ENCODE measurements around the gene AGTRAP.

The AGTRAP gene

GRCh38 chr1:11779715-11780379, 43.9 kb downstream of the AGTRAP start:
- Histone ChIP-seq H3K9ac (ENCODE audit: low read length) (no peak overlapping the region), H3K18ac (ENCODE audit: low read depth in 1 of 2, low read length in 2 of 2) (no peak overlapping the region), H3K23ac (ENCODE audit: low read length in 2 of 2) (no peak overlapping the region), H2BK15ac (ENCODE audit: low read depth, poor library complexity, severe bottlenecking) (no peak overlapping the region), H3K4me3 (ENCODE audit: insufficient read depth in 1 of 2, low read depth in 1 of 2, low read length in 2 of 2) (no peak overlapping the region), H2BK12ac (ENCODE audit: low read length in 2 of 2) (no peak overlapping the region), H2AFZ (ENCODE audit: low read depth, low read length) (no peak overlapping the region), H4K8ac (ENCODE audit: low read length) (no peak overlapping the region), H2BK5ac (ENCODE audit: low read depth, low read length, poor library complexity, severe bottlenecking) (no peak overlapping the region), H3K27me3 (ENCODE audit: control insufficient read depth in 1 of 2, insufficient read depth in 1 of 2, low read length in 2 of 2) (peaks cover 0 to 6% of the 10 kb centered on the region in 2 experiments), H3K4me2 (ENCODE audit: low read length, poor library complexity, severe bottlenecking) (no peak overlapping the region), H2BK120ac (ENCODE audit: low read depth, low read length) (no peak overlapping the region), H3K4ac (ENCODE audit: low read depth in 1 of 2, low read length in 2 of 2) (no peak overlapping the region), H2AK5ac (ENCODE audit: low read length, severe bottlenecking) (no peak overlapping the region), H3K79me1 (replicated peaks; ENCODE audit: low read length, poor library complexity, severe bottlenecking) (no peaks in the 10 kb centered on the region), H4K91ac (ENCODE audit: low read length) (no peak overlapping the region), H3K36me3 (ENCODE audit: control insufficient read depth in 1 of 2, insufficient read depth in 2 of 2, low read depth in 1 of 2, low read length in 2 of 2) (no peaks in the 10 kb centered on the region), H3K9me3 (ENCODE audit: control insufficient read depth, low read length) (no peaks in the 10 kb centered on the region), H3K14ac (ENCODE audit: low read length in 2 of 2) (no peak overlapping the region), H3K4me1 (ENCODE audit: control insufficient read depth, insufficient read depth, low read depth, low read length) (peaks cover 9% of the 10 kb centered on the region), H3K27ac (ENCODE audit: low read length, poor library complexity, severe bottlenecking) (no peak overlapping the region)
- 80% methylated on average over 12 of the region's 13 CpGs for WGBS
- DNase-seq: no peak

- no peaks in the 10 kb centered on the region for H3K79me1 ChIP-seq (replicated peaks; ENCODE audit: low read length, poor library complexity, severe bottlenecking)
- H3K14ac ChIP-seq (ENCODE audit: low read length in 2 of 2): no peak overlapping the region
- no peak overlapping the region for H4K91ac ChIP-seq (ENCODE audit: low read length)
- peaks cover 16% of the 10 kb centered on the region for H3K4me1 ChIP-seq (ENCODE audit: control insufficient read depth, insufficient read depth, low read depth, low read length)
- H3K9ac ChIP-seq (ENCODE audit: low read length): no peak overlapping the region
- H3K18ac ChIP-seq (ENCODE audit: low read depth in 1 of 2, low read length in 2 of 2): no peak overlapping the region
- no peak overlapping the region for H3K4ac ChIP-seq (ENCODE audit: low read depth in 1 of 2, low read length in 2 of 2)
- H3K4me2 ChIP-seq (ENCODE audit: low read length, poor library complexity, severe bottlenecking): no peak overlapping the region
- H2BK120ac ChIP-seq (ENCODE audit: low read depth, low read length): no peak overlapping the region
- H3K9me3 ChIP-seq (ENCODE audit: control insufficient read depth, low read length): no peaks in the 10 kb centered on the region
- no peak overlapping the region for H3K27ac ChIP-seq (ENCODE audit: low read length, poor library complexity, severe bottlenecking)
- DNase-seq: no peak
- H3K23ac ChIP-seq (ENCODE audit: low read length in 2 of 2): no peak overlapping the region
- H2AFZ ChIP-seq (ENCODE audit: low read depth, low read length): no peak overlapping the region
- no peak overlapping the region for H2BK5ac ChIP-seq (ENCODE audit: low read depth, low read length, poor library complexity, severe bottlenecking)
- 83% methylated on average over 5 of the region's 10 CpGs for WGBS
- no peak overlapping the region for H4K8ac ChIP-seq (ENCODE audit: low read length)
- no peak overlapping the region for H2BK15ac ChIP-seq (ENCODE audit: low read depth, poor library complexity, severe bottlenecking)
- no peaks in the 10 kb centered on the region for H3K36me3 ChIP-seq (ENCODE audit: control insufficient read depth in 1 of 2, insufficient read depth in 2 of 2, low read depth in 1 of 2, low read length in 2 of 2)
- H3K27me3 ChIP-seq (ENCODE audit: control insufficient read depth in 1 of 2, insufficient read depth in 1 of 2, low read length in 2 of 2): peaks cover 0 to 6% of the 10 kb centered on the region in 2 experiments
- H3K4me3 ChIP-seq (ENCODE audit: insufficient read depth in 1 of 2, low read depth in 1 of 2, low read length in 2 of 2): no peak overlapping the region
- H2BK12ac ChIP-seq (ENCODE audit: low read length in 2 of 2): no peak overlapping the region
- no peak overlapping the region for H2AK5ac ChIP-seq (ENCODE audit: low read length, severe bottlenecking)
Measured at GRCh38 chr1:11780380-11781147, 44.6 kb downstream of the AGTRAP start.

GRCh38 chr1:11781297-11781696, 45.4 kb downstream of the AGTRAP start:
- Histone ChIP-seq H3K9ac (ENCODE audit: low read length) (no peak overlapping the region), H3K4me1 (ENCODE audit: control insufficient read depth, insufficient read depth, low read depth, low read length) (peaks cover 16% of the 10 kb centered on the region), H4K8ac (ENCODE audit: low read length) (no peak overlapping the region), H3K4me2 (ENCODE audit: low read length, poor library complexity, severe bottlenecking) (no peak overlapping the region), H3K27me3 (ENCODE audit: control insufficient read depth in 1 of 2, insufficient read depth in 1 of 2, low read length in 2 of 2) (peaks cover 0 to 6% of the 10 kb centered on the region in 2 experiments), H2BK5ac (ENCODE audit: low read depth, low read length, poor library complexity, severe bottlenecking) (no peak overlapping the region), H3K27ac (ENCODE audit: low read length, poor library complexity, severe bottlenecking) (no peak overlapping the region), H2BK15ac (ENCODE audit: low read depth, poor library complexity, severe bottlenecking) (no peak overlapping the region), H3K23ac (ENCODE audit: low read length in 2 of 2) (no peak overlapping the region), H2BK12ac (ENCODE audit: low read length in 2 of 2) (no peak overlapping the region), H3K79me1 (replicated peaks; ENCODE audit: low read length, poor library complexity, severe bottlenecking) (no peaks in the 10 kb centered on the region), H3K4me3 (ENCODE audit: insufficient read depth in 1 of 2, low read depth in 1 of 2, low read length in 2 of 2) (no peak overlapping the region), H3K9me3 (ENCODE audit: control insufficient read depth, low read length) (no peaks in the 10 kb centered on the region), H2AK5ac (ENCODE audit: low read length, severe bottlenecking) (no peak overlapping the region), H3K14ac (ENCODE audit: low read length in 2 of 2) (no peak overlapping the region), H2AFZ (ENCODE audit: low read depth, low read length) (no peak overlapping the region), H3K18ac (ENCODE audit: low read depth in 1 of 2, low read length in 2 of 2) (no peak overlapping the region), H3K36me3 (ENCODE audit: control insufficient read depth in 1 of 2, insufficient read depth in 2 of 2, low read depth in 1 of 2, low read length in 2 of 2) (no peaks in the 10 kb centered on the region), H3K4ac (ENCODE audit: low read depth in 1 of 2, low read length in 2 of 2) (no peak overlapping the region), H2BK120ac (ENCODE audit: low read depth, low read length) (no peak overlapping the region), H4K91ac (ENCODE audit: low read length) (no peak overlapping the region)
- WGBS: 92% methylated on average over 11 of the region's 12 CpGs
- DNase-seq: no peak

- no peak overlapping the region for H2AFZ ChIP-seq (ENCODE audit: low read depth, low read length)
- no peak overlapping the region for H3K18ac ChIP-seq (ENCODE audit: low read depth in 1 of 2, low read length in 2 of 2)
- H4K8ac ChIP-seq (ENCODE audit: low read length): no peak overlapping the region
- no peak for DNase-seq
- WGBS: 76% methylated on average over 4 of the region's 6 CpGs
- H3K9ac ChIP-seq (ENCODE audit: low read length): no peak overlapping the region
- no peak overlapping the region for H3K4ac ChIP-seq (ENCODE audit: low read depth in 1 of 2, low read length in 2 of 2)
- no peak overlapping the region for H3K14ac ChIP-seq (ENCODE audit: low read length in 2 of 2)
- no peaks in the 10 kb centered on the region for H3K36me3 ChIP-seq (ENCODE audit: control insufficient read depth in 1 of 2, insufficient read depth in 2 of 2, low read depth in 1 of 2, low read length in 2 of 2)
- H3K4me1 ChIP-seq (ENCODE audit: control insufficient read depth, insufficient read depth, low read depth, low read length): peaks cover 20% of the 10 kb centered on the region
- no peak overlapping the region for H3K23ac ChIP-seq (ENCODE audit: low read length in 2 of 2)
- no peak overlapping the region for H3K27ac ChIP-seq (ENCODE audit: low read length, poor library complexity, severe bottlenecking)
- peaks cover 0 to 6% of the 10 kb centered on the region in 2 experiments for H3K27me3 ChIP-seq (ENCODE audit: control insufficient read depth in 1 of 2, insufficient read depth in 1 of 2, low read length in 2 of 2)
- H3K9me3 ChIP-seq (ENCODE audit: control insufficient read depth, low read length): no peaks in the 10 kb centered on the region
- H2AK5ac ChIP-seq (ENCODE audit: low read length, severe bottlenecking): no peak overlapping the region
- H3K4me2 ChIP-seq (ENCODE audit: low read length, poor library complexity, severe bottlenecking): no peak overlapping the region
- no peak overlapping the region for H2BK15ac ChIP-seq (ENCODE audit: low read depth, poor library complexity, severe bottlenecking)
- H4K91ac ChIP-seq (ENCODE audit: low read length): no peak overlapping the region
- H2BK120ac ChIP-seq (ENCODE audit: low read depth, low read length): no peak overlapping the region
- no peaks in the 10 kb centered on the region for H3K79me1 ChIP-seq (replicated peaks; ENCODE audit: low read length, poor library complexity, severe bottlenecking)
- H2BK5ac ChIP-seq (ENCODE audit: low read depth, low read length, poor library complexity, severe bottlenecking): no peak overlapping the region
- H3K4me3 ChIP-seq (ENCODE audit: insufficient read depth in 1 of 2, low read depth in 1 of 2, low read length in 2 of 2): no peak overlapping the region
- H2BK12ac ChIP-seq (ENCODE audit: low read length in 2 of 2): no peak overlapping the region
Measured at GRCh38 chr1:11782127-11782708, 46.3 kb downstream of the AGTRAP start.
